Daoy (cell line): ENCODE measurements around the gene KAZALD1. TPM values are rescaled to one million over a fixed set of nuclear protein-coding genes. Genes with fewer than 3 reads are reported as not detected.
A peak's percentile ranks its signal among the peaks of the same experiment; 100 is the strongest.

Experiments
- DNase-seq: peaks from one replicate; pipeline ENCODE4 v3.0.0-alpha.2; 2015; ENCODE audit warnings: low read depth
- total RNA-seq: library from RNA; depleted of rRNA; stranded (reverse); fragments of >200 nt; shearing (Covaris generic); gene quantifications from 2 replicates; pipeline ENCODE4 v1.2.3, GENCODE V29; 2014; rRNA removed

The KAZALD1 gene
- total RNA-seq, 1 experiment from 2014 or later: 3.0 TPM

- no peak for DNase-seq
These were observed 32.5 kb downstream of the KAZALD1 start for GRCh38 chr10:101094121-101094879.

DNA sequence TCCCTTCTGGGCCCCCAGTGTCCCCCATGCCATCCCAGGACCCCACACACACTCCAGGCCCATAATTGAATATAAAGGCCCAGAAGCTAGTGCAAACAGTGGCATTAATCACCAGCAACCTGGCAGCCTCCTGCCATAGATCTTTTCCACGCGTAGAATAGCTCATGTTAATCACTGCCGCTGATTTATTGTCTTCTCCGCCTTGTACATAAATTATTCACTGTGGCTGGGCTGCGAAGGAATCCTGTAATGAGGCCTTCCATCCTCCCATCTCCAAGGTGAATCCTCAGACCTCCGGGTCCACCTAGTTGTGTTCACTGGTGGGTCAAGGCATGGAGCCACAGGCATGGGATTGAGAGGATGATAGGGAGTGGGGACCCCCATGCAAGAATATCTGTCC lies 33.2 kb downstream of the KAZALD1 start:
- no peak for DNase-seq

- DNase-seq: peak; percentile 81
These were observed 33.9 kb downstream of the KAZALD1 start for GRCh38 chr10:101095550-101096213.

GRCh38 chr10:101096378-101096777 lies 34.6 kb downstream of the KAZALD1 start:
- no peak for DNase-seq

DNA sequence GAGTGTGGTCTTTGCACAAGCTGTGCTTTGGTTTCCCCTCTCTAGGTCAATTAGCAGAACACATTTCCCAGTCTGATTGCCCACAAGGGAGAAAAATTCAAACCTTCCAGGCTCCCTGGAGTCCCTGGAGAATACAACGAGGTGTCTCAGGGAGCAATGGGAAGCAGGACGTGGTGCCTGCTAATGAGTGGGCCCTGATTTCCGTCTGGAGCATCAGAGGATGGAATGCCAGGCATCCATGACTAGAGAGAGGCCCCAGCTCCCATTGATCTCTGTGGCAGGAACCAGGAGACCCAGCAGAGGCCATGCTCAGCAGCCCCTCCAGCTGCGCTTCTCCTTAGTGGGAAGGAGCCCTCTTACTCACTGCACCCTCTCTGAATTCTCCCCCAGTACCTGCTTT lies 36.1 kb downstream of the KAZALD1 start:
- no peak for DNase-seq

DNA sequence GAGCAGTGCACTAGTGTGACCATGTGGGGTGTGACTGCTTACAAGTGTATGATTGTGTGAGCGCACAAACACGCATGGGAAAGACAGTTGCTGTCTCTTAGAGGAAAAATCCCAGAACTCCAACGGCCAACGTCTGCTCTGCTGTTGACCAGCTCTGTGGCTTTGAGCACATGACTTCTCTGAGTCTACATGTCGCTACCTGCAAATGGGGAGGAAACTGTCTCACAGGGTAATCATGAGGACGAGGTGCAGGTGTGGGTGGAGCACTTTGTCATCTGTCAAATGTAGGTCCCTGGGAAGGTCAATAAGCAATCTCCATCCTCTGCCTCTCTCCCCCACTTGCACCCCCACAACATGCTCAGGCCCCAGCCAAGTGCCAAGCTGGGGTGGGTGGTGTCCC lies 38.1 kb downstream of the KAZALD1 start:
- no peak for DNase-seq

DNA sequence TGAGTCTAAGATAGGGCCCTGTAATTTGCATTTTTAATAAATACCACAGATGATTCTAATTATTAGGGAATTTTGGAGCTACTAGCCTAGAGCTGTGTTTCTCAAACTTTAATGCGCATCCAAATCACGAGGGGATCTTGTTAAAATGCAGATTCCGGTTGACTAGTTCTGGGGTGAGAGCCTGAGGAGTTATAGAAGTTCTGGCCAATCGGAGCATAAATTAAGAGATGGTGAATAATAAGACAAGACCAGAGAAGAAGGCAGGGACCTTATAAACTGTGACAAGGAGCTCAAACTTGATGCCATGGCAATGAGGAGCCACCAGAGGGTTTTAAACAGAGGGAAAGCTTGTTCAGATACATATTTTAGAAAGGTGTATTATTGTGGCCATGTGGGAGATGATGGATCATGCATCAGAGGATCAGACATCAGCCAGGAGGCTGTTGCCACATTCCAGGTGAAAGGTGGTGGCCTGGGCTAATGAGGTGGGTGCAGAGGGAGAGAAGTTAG lies 39.6 kb downstream of the KAZALD1 start:
- no peak for DNase-seq

- DNase-seq: no peak
These were observed 41.6 kb downstream of the KAZALD1 start for GRCh38 chr10:101103430-101103829.

- DNase-seq: no peak
These were observed 44.6 kb downstream of the KAZALD1 start for GRCh38 chr10:101106351-101106750.

- DNase-seq: no peak
These were observed 46.0 kb downstream of the KAZALD1 start for GRCh38 chr10:101107771-101108170.

DNA sequence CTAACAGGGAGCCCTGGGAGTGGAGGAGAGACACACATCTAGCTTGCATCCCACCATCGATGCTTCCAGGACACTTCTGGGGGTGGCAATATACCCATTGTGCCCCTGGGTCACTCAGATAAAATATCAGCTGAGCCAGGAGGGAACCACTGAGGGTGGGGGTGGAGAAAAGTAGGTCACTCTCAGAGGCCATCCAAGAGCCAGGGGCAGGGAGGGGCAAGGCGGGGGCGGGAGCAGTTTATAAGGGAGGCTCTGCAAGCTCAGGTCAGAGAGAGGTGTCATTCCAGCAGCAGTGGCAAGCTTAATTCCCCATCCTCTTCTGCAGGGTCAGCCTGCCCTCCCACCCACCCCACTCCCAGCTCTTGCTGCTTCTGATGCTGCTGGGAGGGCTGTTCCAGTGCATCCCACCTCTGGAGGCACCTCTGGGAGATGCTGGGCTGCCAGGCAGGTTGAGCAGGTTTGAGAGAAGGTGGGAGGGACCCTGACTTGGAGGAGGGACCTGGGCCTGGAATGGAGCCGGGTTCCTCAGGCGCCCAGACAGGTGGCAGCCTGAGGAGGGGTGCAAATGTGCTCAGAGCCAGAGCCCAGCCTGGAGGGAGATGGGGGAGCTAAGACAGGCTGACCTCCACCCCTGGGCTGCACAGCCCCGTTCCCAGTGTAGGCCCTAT lies 49.2 kb downstream of the KAZALD1 start:
- no peak for DNase-seq

- DNase-seq: no peak
These were observed 49.8 kb downstream of the KAZALD1 start for GRCh38 chr10:101111547-101111946.

DNA sequence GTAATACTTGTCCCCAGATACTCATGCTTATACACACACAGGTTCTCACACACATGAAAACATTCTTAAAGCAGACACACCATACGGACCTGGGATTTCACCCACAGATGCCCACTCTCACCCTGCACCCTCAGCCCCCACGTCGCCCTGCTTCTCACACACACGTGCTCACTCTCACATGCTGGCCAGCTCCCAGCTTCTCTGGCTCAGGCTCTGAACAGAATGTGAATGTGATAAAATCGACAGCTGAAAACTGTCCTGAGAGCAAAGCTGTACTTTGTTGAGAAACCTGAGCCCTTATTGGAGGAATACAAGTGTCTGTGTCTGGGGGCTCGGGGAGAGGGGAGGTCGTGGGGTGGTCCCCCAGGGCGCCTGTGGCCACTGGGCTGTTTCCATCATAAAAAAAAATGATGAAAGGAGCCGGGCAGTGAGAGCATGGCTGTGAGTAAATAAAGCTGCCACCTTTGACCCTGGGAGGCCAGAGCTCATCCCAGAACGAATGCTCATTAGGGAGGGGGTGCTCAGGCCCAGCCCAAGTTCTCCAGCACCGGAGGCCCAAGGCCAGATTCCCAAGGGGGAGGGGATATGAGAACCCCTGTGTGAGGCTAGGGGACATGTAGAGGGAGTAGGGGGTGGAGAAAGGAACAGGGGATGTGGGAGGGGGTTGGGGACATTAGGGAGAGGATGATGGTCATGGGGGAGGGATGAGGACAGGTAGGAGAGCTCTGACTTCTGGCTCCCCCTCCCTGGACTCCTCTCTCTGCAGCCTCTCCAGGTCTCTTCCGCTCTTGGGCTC lies 51.2 kb downstream of the KAZALD1 start:
- DNase-seq: no peak

- no peak for DNase-seq
These were observed 52.2 kb downstream of the KAZALD1 start for GRCh38 chr10:101113890-101114403.

DNA sequence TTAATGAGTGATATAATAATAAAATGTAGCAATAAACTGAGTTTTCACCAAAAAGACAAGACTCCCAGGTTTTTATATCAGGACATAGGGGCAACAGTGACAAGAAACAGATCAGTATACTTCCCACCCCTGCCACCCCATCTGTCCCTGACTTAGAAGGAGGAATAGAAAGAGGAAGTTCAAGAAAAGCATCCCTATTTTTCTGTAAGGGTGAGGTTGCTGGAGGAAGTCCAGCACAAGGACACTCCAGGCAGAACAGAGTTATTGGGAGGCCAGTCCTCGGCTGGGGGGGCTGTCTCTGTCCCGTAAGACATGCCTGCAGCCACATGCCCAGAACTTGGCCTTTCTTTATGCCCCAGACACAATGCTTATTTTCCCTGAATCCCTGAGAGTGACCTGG lies 52.9 kb downstream of the KAZALD1 start:
- DNase-seq: no peak

Other genes with a start within 250 kb of the KAZALD1 start
- 16.6 and 31.3 TPM in 2 replicates for gene SLF2, start 149.0 kb upstream of the KAZALD1 start, total RNA-seq
- 0.57 and 0.69 TPM in 2 replicates for gene SEMA4G, start 92.5 kb upstream of the KAZALD1 start, total RNA-seq
- gene MRPL43, start 74.5 kb upstream of the KAZALD1 start, total RNA-seq: 50.8 and 57.7 TPM in 2 replicates
- gene TWNK, start 74.4 kb upstream of the KAZALD1 start, total RNA-seq: 14.7 and 26.3 TPM in 2 replicates
- 21.9 and 25.3 TPM in 2 replicates for gene LZTS2, start 62.2 kb upstream of the KAZALD1 start, total RNA-seq
- 0.42 and 0.51 TPM in 2 replicates for gene PDZD7, start 30.9 kb upstream of the KAZALD1 start, total RNA-seq
- gene SFXN3, start 30.8 kb upstream of the KAZALD1 start, total RNA-seq: 14.7 and 32.1 TPM in 2 replicates
- 0.06 TPM in 1 of 2 replicates, not detected in the other for gene TLX1, start 69.3 kb downstream of the KAZALD1 start, total RNA-seq
- 0.06 TPM in 1 of 2 replicates, not detected in the other for gene LBX1, start 167.5 kb downstream of the KAZALD1 start, total RNA-seq